Subcutaneous adipose tissue (tissue), 4 donors: Measurements from ENCODE around the gene OSBPL9. TPM values are rescaled to one million over a fixed set of nuclear protein-coding genes. Genes with fewer than 3 reads are reported as not detected.

ENCODE experiments used
- CTCF ChIP-seq: fragments of 450-650 bp; IDR thresholded peaks from one replicate; pipeline ENCODE4 v1.5.1; 2016; ENCODE audit warnings: low read depth, mild to moderate bottlenecking, control low read depth, antibody characterized with exemption, moderate library complexity
- total RNA-seq, 4 donors: library from RNA; depleted of rRNA; stranded (reverse); fragments of >200 nt; gene quantifications; one replicate each; pipeline ENCODE4 v1.1.0, GENCODE V29; 2016

The OSBPL9 gene
- total RNA-seq, 4 donors from 2014 or later = 75.2 to 197 (median 96.6) TPM

- no peak for TF ChIP-seq CTCF
These were observed 117.1 kb downstream of the OSBPL9 start for GRCh38 chr1:51733793-51734522.

GRCh38 chr1:51734896-51735745, 118.2 kb downstream of the OSBPL9 start:
- TF ChIP-seq CTCF = no peak

- no peak for TF ChIP-seq CTCF
These were observed 118.9 kb downstream of the OSBPL9 start for GRCh38 chr1:51735746-51736254.

GRCh38 chr1:51736702-51737101, 119.8 kb downstream of the OSBPL9 start:
- TF ChIP-seq CTCF = no peak

- no peak for TF ChIP-seq CTCF
These were observed 121.8 kb downstream of the OSBPL9 start for GRCh38 chr1:51738681-51739080.

GRCh38 chr1:51740652-51741051, 123.8 kb downstream of the OSBPL9 start:
- TF ChIP-seq CTCF = no peak

GRCh38 chr1:51741121-51741681, 124.3 kb downstream of the OSBPL9 start:
- TF ChIP-seq CTCF = no peak
